HG03442 (cell line): ENCODE results near the gene FOXN1.
"Not testable (repeated sequence)": the region's sequence is repeated elsewhere in the genome, so short reads cannot be mapped to it uniquely, and the experiment has no call there.

Source experiments
- ATAC-seq: cut with Tn5 transposase; IDR thresholded peaks from one replicate; pipeline ENCODE4 v1.9.1; 2021; ENCODE audit warnings: mild to moderate bottlenecking, moderate library complexity; ENCODE audit not compliant: unreplicated experiment

The FOXN1 gene

GRCh38 chr17:28522281-28522680 lies 16.1 kb downstream of the FOXN1 start:
- ATAC-seq = not testable (repeated sequence)

GRCh38 chr17:28523186-28523585 lies 17.0 kb downstream of the FOXN1 start:
- no peak for ATAC-seq

- no peak for ATAC-seq
Observed at GRCh38 chr17:28523876-28524275, 17.7 kb downstream of the FOXN1 start.

GRCh38 chr17:28524476-28525424 lies 18.6 kb downstream of the FOXN1 start:
- no peak for ATAC-seq

- ATAC-seq = no peak
Observed at GRCh38 chr17:28526381-28526780, 20.2 kb downstream of the FOXN1 start.

GRCh38 chr17:28527181-28527681 lies 21.1 kb downstream of the FOXN1 start:
- no peak for ATAC-seq

GRCh38 chr17:28527859-28528258 lies 21.7 kb downstream of the FOXN1 start:
- ATAC-seq = no peak

- no peak for ATAC-seq
Observed at GRCh38 chr17:28528327-28529012, 22.3 kb downstream of the FOXN1 start.

GRCh38 chr17:28529013-28529400 lies 22.9 kb downstream of the FOXN1 start:
- no peak for ATAC-seq

- no peak for ATAC-seq
Observed at GRCh38 chr17:28530250-28530649, 24.1 kb downstream of the FOXN1 start.

- no peak for ATAC-seq
Observed at GRCh38 chr17:28530926-28531325, 24.8 kb downstream of the FOXN1 start.

- no peak for ATAC-seq
Observed at GRCh38 chr17:28532050-28532960, 26.2 kb downstream of the FOXN1 start.

- no peak for ATAC-seq
Observed at GRCh38 chr17:28533091-28533807, 27.1 kb downstream of the FOXN1 start.

- no peak for ATAC-seq
Observed at GRCh38 chr17:28534740-28535375, 28.7 kb downstream of the FOXN1 start.

GRCh38 chr17:28536532-28537218 lies 30.5 kb downstream of the FOXN1 start:
- no peak for ATAC-seq

- ATAC-seq = no peak
Observed at GRCh38 chr17:28537219-28537610, 31.1 kb downstream of the FOXN1 start.

GRCh38 chr17:28538296-28538895 lies 32.2 kb downstream of the FOXN1 start:
- ATAC-seq = no peak

- no peak for ATAC-seq
Observed at GRCh38 chr17:28540231-28540630, 34.1 kb downstream of the FOXN1 start.

GRCh38 chr17:28541439-28541838 lies 35.3 kb downstream of the FOXN1 start:
- no peak for ATAC-seq
